HG03196 (cell line): ENCODE data around the gene DPP4.

ENCODE experiments used
- ATAC-seq: cut with Tn5 transposase; IDR thresholded peaks from one replicate; pipeline ENCODE4 v1.9.1; 2021; ENCODE audit not compliant: unreplicated experiment

DPP4 gene

DNA sequence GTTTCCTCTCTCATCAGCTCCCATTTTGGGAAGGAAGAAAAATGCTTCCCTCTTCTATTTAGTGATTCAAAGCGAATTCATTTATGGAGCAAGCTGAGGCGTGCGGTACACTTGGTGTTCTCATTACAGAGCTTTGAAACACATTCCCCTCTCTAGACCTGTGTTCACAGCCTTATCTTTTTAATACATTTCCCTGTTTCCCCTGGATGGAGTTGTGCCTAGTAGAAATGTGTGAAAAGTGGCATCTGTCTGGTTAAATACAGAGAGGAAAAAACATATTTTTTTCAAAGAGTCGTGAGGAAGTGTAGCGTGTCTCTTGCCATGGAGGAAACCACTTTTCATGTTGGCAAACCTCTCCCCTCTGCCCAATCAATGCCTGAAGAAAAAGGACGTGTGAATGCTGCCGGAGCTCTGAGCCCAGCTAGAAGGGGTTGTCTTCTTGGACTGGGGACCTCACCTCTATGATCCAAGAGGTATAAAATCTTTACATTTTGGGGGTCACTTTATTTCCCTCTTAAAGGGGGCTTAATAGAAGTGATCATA, 52.4 kb downstream of the DPP4 start:
- no peak for ATAC-seq

- ATAC-seq: no peak
Observed at GRCh38 chr2:162018530-162018929, 55.5 kb downstream of the DPP4 start.

- ATAC-seq: no peak
Observed at GRCh38 chr2:162017233-162017632, 56.8 kb downstream of the DPP4 start.

DNA sequence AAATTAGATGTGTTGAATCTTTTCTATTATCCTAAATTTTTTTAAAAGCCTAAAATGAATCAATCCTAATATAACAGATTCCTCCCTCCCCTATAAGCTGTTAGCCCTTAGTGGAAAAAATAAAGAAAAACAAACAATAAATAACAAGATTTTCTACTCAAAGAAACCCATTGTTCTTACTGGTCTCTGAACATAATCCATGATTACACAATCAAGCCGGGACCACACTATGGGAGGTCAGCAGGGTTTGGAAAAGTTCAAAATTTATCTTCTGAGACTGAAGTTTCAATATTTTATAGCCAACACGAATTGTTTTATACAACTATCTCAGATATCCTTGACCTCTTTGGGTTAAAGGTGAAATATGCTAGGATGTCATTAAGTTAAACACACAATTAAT, 57.9 kb downstream of the DPP4 start:
- no peak for ATAC-seq

GRCh38 chr2:162014751-162015150, 59.3 kb downstream of the DPP4 start:
- no peak for ATAC-seq

GRCh38 chr2:162013514-162014475, 60.2 kb downstream of the DPP4 start:
- ATAC-seq: no peak

GRCh38 chr2:162012565-162013058, 61.4 kb downstream of the DPP4 start:
- ATAC-seq: no peak

DNA sequence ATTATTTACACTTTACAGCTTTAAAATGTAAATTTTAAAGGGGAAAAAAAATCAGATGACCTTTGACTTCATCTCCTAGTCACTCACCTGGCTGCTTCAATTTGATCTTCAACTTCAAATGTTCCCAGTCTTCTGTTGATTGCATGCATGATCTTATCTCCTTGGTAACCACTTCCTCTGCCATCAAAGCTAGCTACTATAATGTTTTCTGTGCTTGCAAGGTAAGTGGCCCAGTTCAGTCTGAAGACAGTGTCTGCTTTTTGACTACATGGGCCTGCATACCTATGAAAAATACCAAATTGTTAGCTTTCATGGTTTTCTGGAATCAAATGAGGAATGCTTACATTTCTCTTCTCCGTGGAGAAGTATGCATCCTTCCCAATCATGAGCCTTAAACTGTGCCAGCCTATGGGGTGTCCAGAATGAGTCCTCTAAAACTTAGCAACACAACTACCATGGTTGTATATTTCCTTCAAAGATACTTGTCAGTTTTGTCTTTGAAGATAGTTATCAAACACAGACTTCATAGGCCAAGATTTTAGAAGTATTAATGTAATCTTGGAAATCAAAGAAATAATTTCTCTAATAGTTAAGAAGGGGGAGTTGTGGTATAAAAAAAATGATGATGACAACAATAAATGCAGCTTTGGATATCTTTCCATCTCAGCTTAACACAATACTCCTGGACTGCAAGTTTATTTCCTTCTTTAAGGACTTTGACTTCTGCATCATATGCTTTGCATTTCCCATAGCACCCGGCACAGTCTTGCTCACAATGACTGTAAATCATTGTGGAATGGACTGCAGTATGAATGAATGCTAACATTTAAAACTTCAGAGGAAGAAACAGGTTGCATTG, 62.1 kb downstream of the DPP4 start:
- no peak for ATAC-seq

DNA sequence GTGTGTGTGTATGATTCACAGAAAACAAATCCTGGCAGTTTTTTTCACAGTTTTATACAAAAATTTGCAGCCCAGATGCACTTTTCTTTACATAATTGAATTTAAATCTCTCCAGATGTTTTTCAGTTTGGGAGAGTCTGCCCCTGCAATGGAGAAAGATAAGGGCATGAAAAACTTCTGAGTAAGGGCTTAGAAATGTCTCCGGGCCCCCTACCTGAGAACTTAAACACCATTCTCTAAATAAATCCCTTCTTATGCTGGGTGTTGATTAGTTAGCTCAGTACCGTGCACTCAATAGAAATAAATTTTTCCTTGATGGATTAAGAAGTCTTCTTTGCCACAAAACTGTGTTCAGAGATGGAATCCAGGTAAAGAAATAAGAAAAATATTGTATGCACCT, 64.5 kb downstream of the DPP4 start:
- no peak for ATAC-seq

DNA sequence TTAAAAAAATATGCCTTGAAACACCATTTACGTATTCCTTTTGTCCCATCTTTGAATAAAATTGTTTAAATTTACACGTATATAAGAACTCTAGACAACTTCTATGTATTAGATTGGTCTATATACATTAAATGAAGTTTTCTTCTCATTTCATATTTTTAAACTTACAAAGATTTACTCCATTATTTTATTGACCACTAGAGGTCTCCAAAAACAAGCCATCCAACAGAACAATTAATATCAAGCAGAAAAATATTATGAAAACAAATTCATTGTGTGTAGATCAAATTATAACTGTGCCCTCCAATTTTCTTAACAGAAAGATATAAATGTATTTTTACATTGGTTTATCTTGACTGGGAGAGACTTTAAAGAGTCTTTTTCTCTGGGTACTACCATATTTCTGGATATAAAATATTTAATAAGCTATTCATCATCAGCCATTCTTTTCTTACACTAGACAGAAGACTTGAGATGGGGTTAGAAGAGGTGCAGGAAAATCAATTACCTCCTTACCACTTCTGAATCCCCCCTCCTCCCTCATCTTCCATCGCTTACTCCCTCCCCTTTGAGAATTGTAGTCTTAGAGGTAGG, 66.5 kb downstream of the DPP4 start:
- no peak for ATAC-seq

DNA sequence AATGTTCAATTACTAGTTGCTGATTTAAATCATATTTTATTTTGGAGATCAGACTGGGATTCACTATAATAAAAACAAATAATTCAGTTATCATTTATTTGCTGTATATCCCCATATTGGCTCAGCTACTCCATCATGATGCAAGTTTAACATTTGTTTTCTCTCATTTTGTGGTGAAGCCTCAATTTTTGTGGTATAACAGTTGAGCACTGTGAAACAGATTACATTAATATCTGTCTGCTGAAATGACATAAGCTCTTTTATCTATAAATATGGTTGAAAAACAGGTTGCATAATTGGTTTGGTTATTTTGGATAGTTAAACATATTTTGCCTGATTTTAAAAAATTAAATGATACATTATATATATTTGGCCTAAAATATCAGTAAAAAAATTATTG, 67.7 kb downstream of the DPP4 start:
- no peak for ATAC-seq

DNA sequence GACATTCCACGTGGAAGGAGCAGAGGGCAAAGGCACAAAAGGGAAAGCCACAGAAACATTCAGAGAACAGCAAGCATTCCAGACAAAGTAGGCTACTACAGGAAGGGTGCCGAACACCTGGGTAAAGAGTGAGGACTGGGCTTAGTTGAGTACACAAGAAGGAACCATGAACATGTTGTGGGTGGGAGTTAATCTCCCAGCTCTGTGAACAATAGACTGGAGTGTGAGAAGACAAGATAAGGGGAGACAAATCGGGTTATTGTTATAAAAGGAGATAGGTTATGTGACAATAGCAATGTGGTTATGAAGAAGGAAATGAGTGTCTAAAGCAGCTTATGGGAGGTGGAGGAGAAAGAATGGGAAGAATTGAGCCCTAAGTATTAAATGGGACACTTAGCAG, 70.0 kb downstream of the DPP4 start:
- no peak for ATAC-seq

- no peak for ATAC-seq
Observed at GRCh38 chr2:162002623-162003235, 71.3 kb downstream of the DPP4 start.

DNA sequence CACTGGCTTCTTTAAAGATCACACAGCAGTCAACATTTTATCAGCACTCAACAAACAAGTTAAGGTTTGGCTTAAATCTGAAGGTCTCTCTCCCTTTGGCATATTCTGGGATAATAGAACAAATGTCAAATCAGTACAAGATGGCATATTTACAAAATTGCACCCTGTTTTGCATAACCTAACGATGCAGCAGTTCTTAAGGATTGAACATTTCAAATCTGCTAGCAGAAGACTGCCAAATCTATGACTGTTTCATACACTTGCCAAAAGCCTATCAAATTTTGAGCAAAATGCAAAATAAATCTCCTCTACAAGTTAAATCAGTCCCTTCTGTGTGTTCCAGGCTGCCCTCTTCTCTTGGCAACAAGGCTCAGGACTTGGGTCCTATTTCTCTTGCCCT, 73.6 kb downstream of the DPP4 start:
- ATAC-seq: no peak

DNA sequence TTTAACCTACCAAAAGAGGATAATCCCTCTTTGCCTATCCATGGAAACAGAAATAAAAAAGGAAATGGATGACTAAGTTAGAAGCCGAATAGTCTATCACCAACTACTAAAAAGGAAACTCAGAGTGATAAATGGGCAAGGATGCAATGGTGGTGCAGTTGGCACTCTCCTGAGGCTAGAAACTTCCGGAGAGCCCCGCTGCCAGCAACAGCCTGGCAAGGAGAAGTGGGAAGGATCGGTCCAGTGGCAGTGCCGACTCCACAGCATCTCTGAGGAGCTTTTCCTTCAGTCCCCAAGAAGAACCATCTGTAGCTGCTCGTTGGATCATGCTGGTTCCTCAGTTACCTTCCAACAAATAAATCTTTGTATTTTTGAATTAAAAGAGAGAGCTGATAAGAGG, 74.7 kb downstream of the DPP4 start:
- ATAC-seq: no peak

GRCh38 chr2:161998857-161999256, 75.2 kb downstream of the DPP4 start:
- no peak for ATAC-seq

DNA sequence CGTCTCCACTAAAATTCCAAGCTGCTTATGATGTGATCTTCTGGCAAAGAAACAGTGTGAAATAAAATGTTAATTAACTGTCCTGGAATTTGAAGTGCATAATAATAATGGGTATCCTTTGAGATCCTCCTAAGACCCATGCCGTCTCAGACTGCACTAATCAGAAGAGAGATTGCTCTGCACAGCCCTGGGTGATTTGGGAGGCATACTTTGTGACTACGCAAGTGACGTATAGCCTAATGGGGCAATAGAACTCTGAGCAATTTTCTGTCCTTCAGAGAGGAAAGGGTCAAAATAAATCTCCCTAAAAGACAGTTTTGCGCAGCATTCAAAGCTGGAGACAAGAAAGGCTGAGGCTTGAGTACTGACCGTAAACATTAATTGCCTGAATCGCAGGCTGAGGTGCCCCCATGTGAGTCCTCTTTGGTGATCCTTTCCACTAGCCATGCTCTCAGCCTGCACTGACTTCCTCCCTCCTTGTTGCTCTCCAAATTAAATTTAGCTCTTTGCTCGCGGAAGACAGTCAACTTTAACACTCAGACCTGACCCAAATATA, 76.0 kb downstream of the DPP4 start:
- ATAC-seq: no peak

- ATAC-seq: no peak
Observed at GRCh38 chr2:161995553-161996016, 78.4 kb downstream of the DPP4 start.

DNA sequence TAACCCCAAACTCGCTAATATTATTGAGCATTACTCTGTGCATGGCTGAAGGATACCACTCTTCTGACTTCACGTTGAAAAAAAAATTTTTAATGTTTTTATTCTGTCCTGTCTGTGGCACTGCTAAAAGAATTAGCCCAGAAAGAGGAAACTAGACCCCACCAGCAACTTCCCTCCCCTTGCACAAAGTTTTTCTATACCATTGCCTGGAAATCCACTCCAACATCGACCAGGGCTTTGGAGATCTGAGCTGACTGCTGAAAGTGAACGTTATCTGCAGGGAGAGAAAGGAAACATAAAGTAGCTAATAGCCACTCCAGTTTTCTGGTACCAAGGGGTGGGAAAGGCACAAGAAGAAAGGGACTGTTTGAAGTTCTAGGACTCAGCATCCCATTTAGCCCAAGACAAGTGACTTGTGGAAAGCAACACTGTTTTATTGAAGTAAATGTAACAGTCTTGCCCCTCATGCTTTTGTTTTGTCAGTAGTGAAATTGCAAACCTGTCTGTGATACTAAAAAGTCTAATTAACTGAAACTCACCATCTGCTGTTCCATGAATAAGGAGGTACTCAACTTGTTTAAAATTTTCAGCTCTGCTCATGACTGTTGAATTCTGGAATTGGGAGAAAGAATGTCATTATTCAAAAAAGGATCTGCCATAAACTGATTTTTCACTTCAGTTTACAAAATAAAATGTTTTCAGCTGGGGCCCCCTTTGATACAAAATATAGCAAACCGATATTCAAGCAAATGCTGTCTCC, 79.1 kb downstream of the DPP4 start:
- no peak for ATAC-seq

DNA sequence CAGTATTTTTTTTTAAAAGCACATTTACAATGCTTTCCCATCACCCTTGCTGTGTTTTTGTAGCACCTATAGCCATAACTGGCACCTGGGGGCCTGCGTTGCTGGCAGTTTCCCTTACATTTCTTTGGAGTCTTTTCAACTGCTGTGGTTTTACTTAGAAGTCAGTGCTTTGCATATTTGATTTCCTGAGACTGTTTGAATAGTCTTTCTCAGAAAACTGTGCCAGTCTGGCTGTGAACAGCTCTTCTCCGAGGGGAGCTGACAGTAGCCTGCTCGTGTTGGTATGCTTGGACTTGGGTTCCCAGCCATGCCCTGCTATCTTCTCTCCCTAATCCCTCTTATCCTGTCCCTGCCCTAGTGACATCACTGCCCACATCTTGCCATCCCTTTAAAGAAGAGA, 81.5 kb downstream of the DPP4 start:
- ATAC-seq: peak; percentile 73
